Measurements from ENCODE around the gene JUND.

DNA sequence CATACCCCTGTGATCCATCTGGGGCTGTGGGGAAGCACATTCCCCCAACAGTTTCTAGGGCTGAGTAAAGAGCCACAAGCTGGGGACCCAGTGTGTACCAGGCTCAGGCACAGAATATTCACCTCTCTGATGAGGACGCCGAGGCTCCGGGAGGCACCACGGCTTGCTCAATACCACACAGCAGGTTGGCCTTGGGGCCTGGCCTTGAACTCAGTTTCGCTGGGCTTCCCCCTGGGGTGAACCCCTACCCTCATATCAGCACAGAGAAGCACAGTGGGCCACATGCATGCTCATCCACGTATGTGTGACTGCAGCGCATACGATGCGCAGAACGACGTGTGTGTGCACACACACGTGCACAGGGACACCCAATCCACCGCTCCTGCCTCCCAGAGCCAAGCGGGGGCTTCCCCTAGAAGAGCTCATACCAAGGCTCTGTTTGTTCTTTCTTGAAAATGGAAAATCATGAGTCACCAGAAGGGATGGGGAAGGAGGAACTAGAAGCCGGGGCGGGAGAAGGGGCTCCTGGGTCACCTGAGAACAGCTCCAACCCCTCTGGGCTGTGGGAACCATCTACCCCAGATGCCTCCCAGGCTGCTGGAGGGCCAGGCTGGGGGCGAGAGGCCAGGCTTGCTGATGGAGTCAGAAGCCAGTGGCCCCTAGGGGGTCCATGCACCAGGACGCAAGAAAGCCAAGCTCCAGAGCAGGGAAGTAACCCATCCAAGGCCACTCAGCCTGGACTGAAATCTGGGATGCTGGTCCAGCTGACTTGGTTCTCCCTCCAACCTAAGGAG is 50.3 kb downstream of the JUND start:
- TF ChIP-seq, protein P1, sequence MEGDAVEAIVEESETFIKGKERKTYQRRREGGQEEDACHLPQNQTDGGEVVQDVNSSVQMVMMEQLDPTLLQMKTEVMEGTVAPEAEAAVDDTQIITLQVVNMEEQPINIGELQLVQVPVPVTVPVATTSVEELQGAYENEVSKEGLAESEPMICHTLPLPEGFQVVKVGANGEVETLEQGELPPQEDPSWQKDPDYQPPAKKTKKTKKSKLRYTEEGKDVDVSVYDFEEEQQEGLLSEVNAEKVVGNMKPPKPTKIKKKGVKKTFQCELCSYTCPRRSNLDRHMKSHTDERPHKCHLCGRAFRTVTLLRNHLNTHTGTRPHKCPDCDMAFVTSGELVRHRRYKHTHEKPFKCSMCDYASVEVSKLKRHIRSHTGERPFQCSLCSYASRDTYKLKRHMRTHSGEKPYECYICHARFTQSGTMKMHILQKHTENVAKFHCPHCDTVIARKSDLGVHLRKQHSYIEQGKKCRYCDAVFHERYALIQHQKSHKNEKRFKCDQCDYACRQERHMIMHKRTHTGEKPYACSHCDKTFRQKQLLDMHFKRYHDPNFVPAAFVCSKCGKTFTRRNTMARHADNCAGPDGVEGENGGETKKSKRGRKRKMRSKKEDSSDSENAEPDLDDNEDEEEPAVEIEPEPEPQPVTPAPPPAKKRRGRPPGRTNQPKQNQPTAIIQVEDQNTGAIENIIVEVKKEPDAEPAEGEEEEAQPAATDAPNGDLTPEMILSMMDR (IDR thresholded peaks at IDR 0.05) = no peak
- TF ChIP-seq POLR2A (IDR thresholded peaks at IDR 0.05) = no peak
